ENCODE measurements around the gene FAM163B.

- TF ChIP-seq, protein P1, sequence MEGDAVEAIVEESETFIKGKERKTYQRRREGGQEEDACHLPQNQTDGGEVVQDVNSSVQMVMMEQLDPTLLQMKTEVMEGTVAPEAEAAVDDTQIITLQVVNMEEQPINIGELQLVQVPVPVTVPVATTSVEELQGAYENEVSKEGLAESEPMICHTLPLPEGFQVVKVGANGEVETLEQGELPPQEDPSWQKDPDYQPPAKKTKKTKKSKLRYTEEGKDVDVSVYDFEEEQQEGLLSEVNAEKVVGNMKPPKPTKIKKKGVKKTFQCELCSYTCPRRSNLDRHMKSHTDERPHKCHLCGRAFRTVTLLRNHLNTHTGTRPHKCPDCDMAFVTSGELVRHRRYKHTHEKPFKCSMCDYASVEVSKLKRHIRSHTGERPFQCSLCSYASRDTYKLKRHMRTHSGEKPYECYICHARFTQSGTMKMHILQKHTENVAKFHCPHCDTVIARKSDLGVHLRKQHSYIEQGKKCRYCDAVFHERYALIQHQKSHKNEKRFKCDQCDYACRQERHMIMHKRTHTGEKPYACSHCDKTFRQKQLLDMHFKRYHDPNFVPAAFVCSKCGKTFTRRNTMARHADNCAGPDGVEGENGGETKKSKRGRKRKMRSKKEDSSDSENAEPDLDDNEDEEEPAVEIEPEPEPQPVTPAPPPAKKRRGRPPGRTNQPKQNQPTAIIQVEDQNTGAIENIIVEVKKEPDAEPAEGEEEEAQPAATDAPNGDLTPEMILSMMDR (conservative IDR thresholded peaks at IDR 0.05; ENCODE audit: low read depth in 2 of 2): no peak
- TF ChIP-seq POLR2AphosphoS5 (IDR thresholded peaks at IDR 0.05; ENCODE audit: low read depth): no peak
- no peak for TF ChIP-seq ETS1 (IDR thresholded peaks at IDR 0.05)
- TF ChIP-seq ZNF331 (CRISPR knock-in tag; IDR thresholded peaks at IDR 0.05; ENCODE audit: low read depth): no peak
- TF ChIP-seq, protein P2, sequence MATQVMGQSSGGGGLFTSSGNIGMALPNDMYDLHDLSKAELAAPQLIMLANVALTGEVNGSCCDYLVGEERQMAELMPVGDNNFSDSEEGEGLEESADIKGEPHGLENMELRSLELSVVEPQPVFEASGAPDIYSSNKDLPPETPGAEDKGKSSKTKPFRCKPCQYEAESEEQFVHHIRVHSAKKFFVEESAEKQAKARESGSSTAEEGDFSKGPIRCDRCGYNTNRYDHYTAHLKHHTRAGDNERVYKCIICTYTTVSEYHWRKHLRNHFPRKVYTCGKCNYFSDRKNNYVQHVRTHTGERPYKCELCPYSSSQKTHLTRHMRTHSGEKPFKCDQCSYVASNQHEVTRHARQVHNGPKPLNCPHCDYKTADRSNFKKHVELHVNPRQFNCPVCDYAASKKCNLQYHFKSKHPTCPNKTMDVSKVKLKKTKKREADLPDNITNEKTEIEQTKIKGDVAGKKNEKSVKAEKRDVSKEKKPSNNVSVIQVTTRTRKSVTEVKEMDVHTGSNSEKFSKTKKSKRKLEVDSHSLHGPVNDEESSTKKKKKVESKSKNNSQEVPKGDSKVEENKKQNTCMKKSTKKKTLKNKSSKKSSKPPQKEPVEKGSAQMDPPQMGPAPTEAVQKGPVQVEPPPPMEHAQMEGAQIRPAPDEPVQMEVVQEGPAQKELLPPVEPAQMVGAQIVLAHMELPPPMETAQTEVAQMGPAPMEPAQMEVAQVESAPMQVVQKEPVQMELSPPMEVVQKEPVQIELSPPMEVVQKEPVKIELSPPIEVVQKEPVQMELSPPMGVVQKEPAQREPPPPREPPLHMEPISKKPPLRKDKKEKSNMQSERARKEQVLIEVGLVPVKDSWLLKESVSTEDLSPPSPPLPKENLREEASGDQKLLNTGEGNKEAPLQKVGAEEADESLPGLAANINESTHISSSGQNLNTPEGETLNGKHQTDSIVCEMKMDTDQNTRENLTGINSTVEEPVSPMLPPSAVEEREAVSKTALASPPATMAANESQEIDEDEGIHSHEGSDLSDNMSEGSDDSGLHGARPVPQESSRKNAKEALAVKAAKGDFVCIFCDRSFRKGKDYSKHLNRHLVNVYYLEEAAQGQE (IDR thresholded peaks at IDR 0.05; ENCODE audit: unreplicated experiment): no peak
- no peak for TF ChIP-seq EZH2 (IDR thresholded peaks at IDR 0.05; ENCODE audit: low read depth, unreplicated experiment)
- no peak for TF ChIP-seq JUNB (IDR thresholded peaks at IDR 0.05; ENCODE audit: unreplicated experiment)
- TF ChIP-seq EZH2phosphoT487 (IDR thresholded peaks at IDR 0.05; ENCODE audit: unreplicated experiment): no peak
- TF ChIP-seq CREB1 (CRISPR knock-in tag; IDR thresholded peaks at IDR 0.05; ENCODE audit: low read depth): no peak
- TF ChIP-seq ZNF114 (CRISPR knock-in tag; IDR thresholded peaks at IDR 0.05): no peak
- no peak for TF ChIP-seq STAT1 (IDR thresholded peaks at IDR 0.05; ENCODE audit: unreplicated experiment)
- TF ChIP-seq ZNF462 (CRISPR knock-in tag; IDR thresholded peaks at IDR 0.05): no peak
Observed at GRCh38 chr9:133571896-133572595, 37.1 kb downstream of the FAM163B start.
